ENCODE data around the gene TSEN2. TPM values are rescaled to one million over a fixed set of nuclear protein-coding genes. Genes with fewer than 3 reads are reported as not detected.

The TSEN2 gene
- total and polyA plus RNA-seq, 2 of the 4 experiments (the other 2 are of a cell fraction), result 9.5 to 14.2 TPM

DNA sequence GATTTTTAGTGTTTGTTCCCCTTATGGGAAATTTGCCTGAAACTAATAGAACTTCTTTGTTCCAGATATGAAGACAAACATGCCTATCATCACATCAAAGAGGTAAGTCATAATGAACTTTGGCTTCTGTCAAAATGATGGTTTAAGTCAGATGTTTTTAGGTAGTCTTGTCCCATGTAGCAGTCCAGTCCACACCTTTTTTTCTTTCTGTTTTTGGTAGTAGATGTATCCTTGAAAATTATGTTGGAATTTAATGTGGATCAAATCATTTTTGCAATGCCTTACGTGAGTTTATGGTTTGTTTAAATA lies 12.1 kb downstream of the TSEN2 start:
- Histone ChIP-seq H2AK9ac (replicated peaks; ENCODE audit: low read depth, low read length, poor library complexity) (no peak overlapping the region), H3K36me3 (ENCODE audit: control insufficient read depth, insufficient read depth, low read length) (peaks cover 17% of the 10 kb centered on the region), H3K56ac (ENCODE audit: extremely low read depth, insufficient read depth, low read length) (no peak overlapping the region), H3K9me3 (ENCODE audit: control insufficient read depth, insufficient read depth, low read length) (no peaks in the 10 kb centered on the region), H3K27me3 (ENCODE audit: control insufficient read depth, insufficient read depth, low read length) (no peaks in the 10 kb centered on the region), H2BK5ac (ENCODE audit: low read depth, low read length, poor library complexity, severe bottlenecking) (no peak overlapping the region), H3K9ac (ENCODE audit: low read depth, low read length) (no peak overlapping the region), H3K18ac (ENCODE audit: low read depth, low read length) (no peak overlapping the region), H2BK20ac (ENCODE audit: low read depth, low read length) (no peak overlapping the region), H4K5ac (ENCODE audit: low read depth, low read length) (no peak overlapping the region), H3K27ac (ENCODE audit: insufficient read depth, low read length) (no peak overlapping the region), H3K4me2 (ENCODE audit: low read depth, low read length) (no peak overlapping the region), H4K20me1 (ENCODE audit: insufficient read depth, low read length) (no peaks in the 10 kb centered on the region), H4K8ac (ENCODE audit: low read depth in 2 of 2, low read length in 2 of 2) (no peak overlapping the region), H3K14ac (replicated peaks; ENCODE audit: low read depth, low read length) (no peak overlapping the region), H3K4ac (ENCODE audit: low read depth, low read length) (no peak overlapping the region), H2BK120ac (ENCODE audit: low read depth, low read length) (no peak overlapping the region), H2AFZ (replicated peaks; ENCODE audit: low read length, poor library complexity) (no peak overlapping the region), H3K4me3 (ENCODE audit: insufficient read depth, low read depth, low read length) (no peak overlapping the region), H3K9me1 (ENCODE audit: insufficient read depth, low read length) (peaks cover 7% of the 10 kb centered on the region), H2AK5ac (ENCODE audit: low read depth, low read length) (no peak overlapping the region), H3K4me1 (ENCODE audit: control insufficient read depth, insufficient read depth, low read length) (peaks cover 2% of the 10 kb centered on the region), H2BK15ac (ENCODE audit: low read depth, low read length) (no peak overlapping the region), H4K91ac (ENCODE audit: insufficient read depth, low read depth, low read length) (no peak overlapping the region), H3K23ac (ENCODE audit: low read depth, low read length) (no peak overlapping the region), H3K79me1 (ENCODE audit: low read depth in 1 of 2, low read length in 2 of 2) (no peaks in the 10 kb centered on the region; a peak in 1 of 4 replicates)
- CTCF ChIA-PET, result interaction anchor here (0.6 to 0.7 kb wide), 2 partner anchors 42 to 1084 kb away, joined by 3 to 4 read pairs; no protein-coding TSS in a partner anchor
- TF ChIP-seq, protein P1, sequence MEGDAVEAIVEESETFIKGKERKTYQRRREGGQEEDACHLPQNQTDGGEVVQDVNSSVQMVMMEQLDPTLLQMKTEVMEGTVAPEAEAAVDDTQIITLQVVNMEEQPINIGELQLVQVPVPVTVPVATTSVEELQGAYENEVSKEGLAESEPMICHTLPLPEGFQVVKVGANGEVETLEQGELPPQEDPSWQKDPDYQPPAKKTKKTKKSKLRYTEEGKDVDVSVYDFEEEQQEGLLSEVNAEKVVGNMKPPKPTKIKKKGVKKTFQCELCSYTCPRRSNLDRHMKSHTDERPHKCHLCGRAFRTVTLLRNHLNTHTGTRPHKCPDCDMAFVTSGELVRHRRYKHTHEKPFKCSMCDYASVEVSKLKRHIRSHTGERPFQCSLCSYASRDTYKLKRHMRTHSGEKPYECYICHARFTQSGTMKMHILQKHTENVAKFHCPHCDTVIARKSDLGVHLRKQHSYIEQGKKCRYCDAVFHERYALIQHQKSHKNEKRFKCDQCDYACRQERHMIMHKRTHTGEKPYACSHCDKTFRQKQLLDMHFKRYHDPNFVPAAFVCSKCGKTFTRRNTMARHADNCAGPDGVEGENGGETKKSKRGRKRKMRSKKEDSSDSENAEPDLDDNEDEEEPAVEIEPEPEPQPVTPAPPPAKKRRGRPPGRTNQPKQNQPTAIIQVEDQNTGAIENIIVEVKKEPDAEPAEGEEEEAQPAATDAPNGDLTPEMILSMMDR (conservative IDR thresholded peaks at IDR 0.05; ENCODE audit: low read depth, low read length), result no peak
- TF ChIP-seq FOS (IDR thresholded peaks at IDR 0.05; ENCODE audit: low read depth, low read length), result no peak
- no peak for TF ChIP-seq CEBPB (IDR thresholded peaks at IDR 0.05; ENCODE audit: low read depth, low read length)
- no peak for TF ChIP-seq NFE2L2 (IDR thresholded peaks at IDR 0.05; ENCODE audit: low read depth, low read length)
- no peak for TF ChIP-seq MAFK (IDR thresholded peaks at IDR 0.05; ENCODE audit: low read depth, low read length)
- no peak for TF ChIP-seq RAD21 (IDR thresholded peaks at IDR 0.05; ENCODE audit: low read length)
- TF ChIP-seq MAZ (IDR thresholded peaks at IDR 0.05; ENCODE audit: borderline replicate concordance, low read depth, low read length), result no peak
- in situ Hi-C loops (cut with MboI; ENCODE audit: low sequenced_read_pairs), result no loop called here
- ATAC-seq (ENCODE audit: low read depth) (no peak), DNase-seq (no peak)
- BruUV-seq (replicated peaks), result no TSS peak
- WGBS, 2 experiments (ENCODE audit: extremely low coverage in 2 of 2, insufficient read length in 1 of 2), result no CpG with 5 or more reads among the region's 1 CpG
- dilution Hi-C loops (cut with HindIII; ENCODE audit: low sequenced_read_pairs, unreplicated experiment), result no loop called here
- intact Hi-C loops (cut with micrococcal nuclease), result no loop called here
- POLR2A ChIA-PET (ENCODE audit: unreplicated experiment), result no interaction called here

Data from IMR-90 (cell line).